GM18517 (cell line): Measurements from ENCODE around the gene SSTR4.

Experiments
- ATAC-seq: cut with Tn5 transposase; IDR thresholded peaks from one replicate; pipeline ENCODE4 v1.9.1; 2021; ENCODE audit warnings: mild to moderate bottlenecking, moderate library complexity; ENCODE audit not compliant: unreplicated experiment

SSTR4 gene

DNA sequence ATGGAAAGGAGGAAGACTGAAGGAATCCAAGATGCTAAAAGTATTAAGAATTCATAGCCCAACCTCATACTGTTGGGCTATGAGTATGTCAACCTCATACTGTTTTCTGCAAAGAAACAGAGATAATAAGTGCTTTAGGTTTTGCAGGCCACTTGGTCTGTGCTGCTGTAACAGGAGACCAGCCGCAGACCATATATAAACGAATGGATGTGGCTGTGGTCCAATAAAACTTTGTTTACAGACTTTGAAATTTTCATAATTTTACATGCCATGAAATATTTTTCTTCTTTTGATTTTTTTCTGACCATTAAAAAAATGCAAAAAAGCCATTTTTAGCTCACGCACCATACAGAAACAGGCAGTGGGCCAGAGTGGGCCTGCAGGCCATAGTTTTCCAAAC, 28.1 kb downstream of the SSTR4 start:
- no peak for ATAC-seq

DNA sequence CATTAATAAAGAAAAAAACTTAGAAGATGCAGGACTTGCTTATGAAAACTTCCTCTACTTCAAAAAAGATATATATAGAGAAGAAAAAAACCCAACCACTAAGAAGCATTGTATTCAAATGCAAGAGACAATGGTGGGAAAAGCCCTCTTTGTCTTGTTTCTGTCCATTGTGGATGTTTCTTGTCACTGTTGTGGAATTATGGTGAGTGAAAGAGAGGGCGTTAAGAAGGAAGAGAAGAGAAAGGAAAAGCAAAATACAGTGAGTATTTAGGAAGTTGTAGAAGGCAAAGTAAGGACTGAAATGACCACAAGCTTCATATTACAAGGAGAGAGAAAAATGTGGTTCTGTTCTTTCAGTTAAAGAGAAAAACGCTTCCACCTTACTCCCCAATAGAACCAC, 28.5 kb downstream of the SSTR4 start:
- no peak for ATAC-seq

DNA sequence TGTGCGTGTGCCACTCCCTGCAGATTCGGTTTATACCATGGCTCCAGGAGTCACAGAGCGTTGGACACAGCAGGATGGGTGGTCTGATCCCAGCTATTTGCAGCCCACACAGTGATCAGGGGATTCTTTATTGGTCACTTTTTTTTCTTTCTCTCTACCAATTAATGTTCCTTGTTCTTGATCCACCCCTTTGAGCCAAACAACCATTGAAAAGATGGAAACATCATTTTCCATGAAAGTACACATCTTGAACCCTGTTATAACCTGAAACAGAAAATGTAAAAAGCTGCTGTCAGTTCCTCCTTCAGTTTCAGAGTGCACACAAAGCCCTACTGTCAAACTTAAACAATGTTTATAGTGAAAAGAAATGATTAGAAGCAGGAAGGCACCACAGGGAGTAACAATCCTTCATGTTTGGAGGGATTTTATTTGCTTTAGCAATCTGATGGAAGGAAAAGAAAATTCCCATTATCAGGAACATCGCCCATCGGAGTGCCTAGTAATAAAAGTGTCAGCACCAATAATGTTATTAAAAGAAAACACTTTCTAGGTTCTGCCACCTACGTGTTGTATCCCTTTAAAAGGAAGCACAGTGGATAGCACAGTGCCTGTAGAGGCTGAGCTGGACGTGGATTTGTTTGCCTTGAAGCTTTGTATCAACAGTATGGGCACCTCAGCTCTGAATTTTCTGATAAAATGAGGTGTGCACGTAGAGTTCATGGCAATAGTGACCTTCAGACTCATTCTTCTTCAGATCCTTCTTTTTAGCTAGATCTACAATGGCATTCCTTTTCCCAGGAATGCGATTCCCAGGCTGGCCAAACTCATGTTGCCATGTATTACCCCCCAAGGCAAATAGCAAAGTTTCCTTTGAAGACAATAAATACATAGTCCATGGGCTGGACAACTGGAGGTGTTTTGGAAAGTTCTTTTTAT, 30.4 kb downstream of the SSTR4 start:
- ATAC-seq = no peak

DNA sequence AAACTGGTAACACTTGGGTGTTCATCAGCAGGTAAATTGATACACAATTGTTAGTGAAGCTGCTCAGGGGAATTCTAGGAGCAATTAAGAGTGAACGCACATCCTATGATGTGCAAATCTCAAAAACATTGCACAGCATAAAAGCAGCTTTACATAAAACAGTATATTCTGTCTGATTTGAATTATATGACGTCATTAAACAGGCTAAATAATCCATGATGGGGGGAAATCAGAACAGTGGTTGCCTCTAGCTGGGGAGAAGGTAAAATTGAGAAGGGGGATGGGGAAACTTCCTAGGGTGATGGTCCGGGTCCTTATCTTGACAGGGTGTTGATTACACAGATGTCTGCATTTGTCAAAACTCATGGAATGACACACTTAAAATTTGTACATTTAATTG, 31.7 kb downstream of the SSTR4 start:
- ATAC-seq = no peak

DNA sequence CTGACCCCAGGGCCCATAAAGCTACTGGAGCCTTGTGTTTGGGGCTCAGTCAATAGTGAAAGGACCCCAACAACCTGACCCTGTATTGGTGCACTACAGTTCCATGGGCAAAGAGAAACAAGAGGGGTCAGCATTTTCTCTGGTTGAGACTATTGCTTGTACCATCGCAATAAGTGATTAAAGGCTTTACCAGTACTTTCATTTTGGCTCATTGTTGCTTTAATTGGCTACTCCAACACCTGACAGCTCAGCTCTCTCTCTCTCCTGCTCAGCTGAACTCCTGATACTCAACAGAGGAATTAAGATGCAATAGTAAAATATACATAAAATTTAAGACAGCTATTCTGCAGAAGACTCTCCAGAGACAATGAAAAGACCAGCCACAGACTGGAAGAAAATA, 33.2 kb downstream of the SSTR4 start:
- ATAC-seq = no peak

DNA sequence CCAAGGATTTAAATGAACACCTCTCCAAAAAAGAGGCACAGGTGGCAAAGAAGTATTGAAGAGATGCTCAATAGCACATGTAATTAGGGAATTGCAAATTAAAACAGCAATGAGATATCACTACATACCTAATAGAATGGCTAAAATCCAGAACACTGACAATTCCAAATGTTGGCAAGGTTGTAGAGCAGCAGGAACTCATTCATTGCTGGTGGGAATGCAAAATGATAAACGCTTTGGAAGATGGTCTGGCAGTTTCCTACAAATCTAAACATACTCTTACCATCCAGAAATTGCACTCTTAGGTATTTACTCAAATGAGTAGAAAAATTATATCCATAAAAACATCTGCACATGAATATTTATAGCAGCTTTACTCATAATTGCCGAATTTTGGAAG, 34.0 kb downstream of the SSTR4 start:
- no peak for ATAC-seq

DNA sequence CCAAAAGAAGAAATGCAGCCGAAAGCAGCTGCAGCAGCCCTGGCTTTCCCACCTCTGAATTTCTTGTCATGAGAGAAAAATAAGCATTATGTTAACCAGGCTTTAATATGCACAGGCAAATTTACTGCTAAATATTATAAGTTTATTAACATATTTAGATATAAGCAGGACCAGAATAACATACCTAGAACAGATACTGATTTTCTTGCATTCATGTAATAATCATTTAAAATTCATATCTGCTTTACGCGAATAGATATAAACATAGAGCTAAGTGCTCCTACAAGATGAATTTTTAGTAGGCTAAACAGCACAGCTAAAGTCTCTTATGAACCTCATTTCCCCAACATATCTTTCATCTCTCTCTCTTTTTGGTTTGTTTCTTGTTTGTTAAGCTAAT, 36.3 kb downstream of the SSTR4 start:
- ATAC-seq = no peak

DNA sequence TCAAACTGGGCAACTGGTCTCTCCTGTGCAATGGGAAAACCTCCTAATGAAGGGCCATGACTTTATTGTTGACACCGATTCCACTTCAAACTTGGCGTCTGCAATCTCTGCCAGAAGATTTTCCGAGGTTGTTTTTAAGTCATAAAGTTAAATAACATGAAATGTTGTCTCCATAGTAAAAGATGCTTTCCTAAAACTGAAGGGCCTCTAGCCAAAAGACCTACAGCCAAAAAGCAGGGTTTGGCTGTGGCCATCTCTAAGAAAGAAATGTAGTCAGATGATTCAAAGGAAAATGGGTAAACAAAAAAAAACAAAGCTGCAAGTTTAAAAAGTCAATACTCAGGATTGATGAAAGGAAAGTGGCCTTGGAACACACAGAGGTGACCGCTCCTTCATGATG, 36.9 kb downstream of the SSTR4 start:
- ATAC-seq = no peak

DNA sequence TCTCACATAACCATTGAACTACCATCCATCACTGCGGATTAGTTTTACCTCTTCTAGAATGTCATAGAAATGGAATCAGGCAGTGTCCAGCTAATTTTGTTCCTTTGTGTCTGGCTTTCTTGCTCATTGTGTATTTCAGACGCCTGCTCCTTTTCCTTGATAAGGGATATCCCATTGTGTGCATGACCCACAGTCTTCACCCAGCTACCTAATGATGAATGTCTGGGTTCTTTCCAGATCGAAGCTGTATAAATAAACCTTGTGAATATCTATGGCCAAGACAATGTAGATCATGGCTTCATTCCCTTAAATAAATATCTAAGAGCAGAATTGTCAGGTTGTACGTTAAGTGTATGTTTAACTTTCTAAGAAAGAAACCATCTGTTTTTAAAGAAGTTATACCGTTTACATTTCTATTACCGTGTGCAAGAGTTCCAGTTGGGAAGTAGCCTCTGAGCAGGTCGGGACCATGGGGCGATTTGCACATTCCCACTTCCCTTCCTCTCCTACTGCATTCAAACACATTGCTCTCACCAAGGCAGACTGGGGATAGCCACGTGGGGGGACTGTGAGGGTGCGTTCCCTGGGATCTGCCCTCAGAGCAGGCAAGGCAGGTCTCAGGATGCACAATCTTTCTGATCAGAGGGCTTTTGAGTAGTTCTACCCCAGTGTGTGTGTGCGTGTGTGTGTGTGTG, 37.9 kb downstream of the SSTR4 start:
- no peak for ATAC-seq

DNA sequence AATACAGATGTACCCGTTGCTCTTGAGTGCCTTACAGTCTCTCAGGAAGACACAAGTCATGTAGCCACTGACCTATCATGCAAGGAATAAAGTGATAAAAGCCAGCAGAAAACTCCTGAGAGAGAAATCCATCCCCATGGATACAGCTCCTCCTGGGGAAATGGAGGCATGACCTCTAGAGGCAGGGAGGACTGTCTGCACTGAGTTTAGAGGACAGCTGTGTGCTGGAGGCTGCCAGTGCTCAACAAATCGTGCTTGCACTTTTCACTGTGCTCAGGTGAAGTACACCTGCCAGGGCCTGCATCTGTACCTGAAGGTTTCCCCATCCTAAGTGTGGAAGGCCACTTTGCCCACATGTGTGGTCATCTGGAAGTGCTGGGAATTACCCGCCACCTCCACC, 38.9 kb downstream of the SSTR4 start:
- ATAC-seq = no peak

DNA sequence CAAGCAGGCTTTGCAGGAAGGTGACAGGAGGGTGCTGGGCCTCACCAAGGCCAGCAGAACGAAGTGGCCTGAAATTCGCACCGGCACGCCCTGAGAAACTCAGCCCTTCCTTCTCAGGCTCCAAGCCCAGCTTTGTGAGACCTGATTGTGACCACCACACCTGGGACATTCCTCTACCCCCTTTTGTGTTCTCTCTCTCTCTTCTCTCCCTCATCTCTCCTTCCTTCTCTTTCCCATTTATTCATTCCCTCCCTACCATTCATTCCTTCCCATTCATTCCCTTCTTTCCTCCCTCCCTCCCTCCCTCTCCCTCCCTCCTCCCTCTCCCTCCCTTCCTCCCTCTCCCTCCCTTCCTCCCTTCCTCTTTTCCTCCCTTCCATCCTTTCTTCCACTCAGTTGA, 42.2 kb downstream of the SSTR4 start:
- no peak for ATAC-seq

DNA sequence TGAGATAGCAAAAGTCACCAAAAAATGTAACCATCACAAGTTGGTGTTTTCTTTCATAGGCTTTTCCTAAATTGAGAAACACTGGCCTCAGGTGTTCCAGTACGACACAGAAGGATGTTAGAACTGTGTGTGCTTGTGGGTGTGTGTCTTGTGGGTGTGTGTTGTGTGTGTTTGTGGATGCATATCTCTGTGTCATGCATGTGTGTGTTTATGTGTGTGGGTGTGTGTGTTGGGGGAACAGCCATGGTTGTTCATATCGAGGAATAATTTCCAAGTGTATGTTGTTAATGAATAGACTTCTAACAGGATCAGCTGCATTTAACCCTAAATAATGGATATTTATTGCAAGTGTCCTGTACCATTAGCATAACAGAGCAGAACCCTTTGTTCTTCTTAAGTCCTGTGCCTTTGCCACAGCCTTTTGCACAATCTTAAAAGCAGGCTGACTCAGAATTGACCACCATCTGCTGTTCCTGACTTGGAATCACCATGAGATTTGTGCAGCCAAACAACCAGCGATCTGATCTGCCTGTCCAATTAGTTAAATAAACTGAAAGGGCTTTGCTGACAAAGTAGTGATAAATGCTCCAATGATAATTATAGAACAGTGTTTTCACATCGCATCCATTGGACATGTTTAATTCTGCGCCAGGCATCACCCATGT, 43.4 kb downstream of the SSTR4 start:
- no peak for ATAC-seq

DNA sequence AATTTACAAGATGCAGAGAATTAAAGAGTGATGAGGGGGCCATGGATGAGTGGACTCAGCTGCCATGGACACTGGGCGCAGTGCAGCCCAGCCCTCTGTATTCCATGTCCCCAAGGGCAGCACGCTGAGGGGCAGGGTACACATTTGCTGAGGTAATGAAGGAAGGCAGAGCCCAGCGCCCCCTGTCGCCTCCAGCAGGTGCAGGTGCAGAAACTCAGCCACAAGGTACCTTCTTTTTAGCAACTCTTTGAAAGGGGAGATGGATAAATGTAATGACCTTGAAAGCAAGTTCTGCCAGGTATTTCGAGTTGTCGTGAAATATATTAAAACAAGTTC, 43.9 kb downstream of the SSTR4 start:
- no peak for ATAC-seq

DNA sequence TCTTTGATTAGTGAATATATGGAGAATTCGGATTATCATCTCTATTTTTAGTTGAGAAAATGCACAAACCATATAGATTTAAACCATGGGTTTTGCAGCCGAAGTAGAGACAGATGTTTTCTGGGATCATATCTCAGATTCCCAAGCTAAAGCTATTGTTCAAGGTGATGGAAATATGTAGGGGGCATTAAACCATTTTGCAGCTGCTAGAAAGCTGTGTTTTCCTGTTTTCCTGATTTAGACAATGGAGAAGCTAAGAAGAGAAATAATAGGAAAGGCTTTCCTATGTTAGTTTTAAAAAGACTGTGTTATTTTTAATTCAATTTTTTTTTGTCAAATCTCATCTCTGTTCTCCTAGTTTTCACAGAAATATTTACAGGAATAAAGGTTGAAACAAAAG, 44.8 kb downstream of the SSTR4 start:
- ATAC-seq = no peak

DNA sequence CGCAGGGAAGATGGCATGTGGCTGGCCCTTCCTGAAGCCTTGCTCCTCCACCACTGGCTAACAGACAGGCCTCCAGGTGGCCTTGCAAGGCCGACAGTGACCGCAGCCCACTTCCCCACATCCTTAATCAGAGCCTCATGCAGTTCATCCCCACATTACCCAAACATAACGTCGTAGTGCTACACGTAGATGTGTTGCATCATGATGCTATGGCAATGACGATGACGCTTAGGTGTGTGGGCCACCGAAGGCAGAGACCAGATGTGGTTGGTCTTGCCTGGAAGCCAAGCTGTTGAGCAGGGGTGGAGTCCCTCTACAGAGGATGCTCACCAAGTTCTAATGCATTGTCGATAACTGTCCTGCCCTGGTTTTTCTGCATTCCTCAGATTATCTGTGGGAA, 45.4 kb downstream of the SSTR4 start:
- ATAC-seq = no peak

DNA sequence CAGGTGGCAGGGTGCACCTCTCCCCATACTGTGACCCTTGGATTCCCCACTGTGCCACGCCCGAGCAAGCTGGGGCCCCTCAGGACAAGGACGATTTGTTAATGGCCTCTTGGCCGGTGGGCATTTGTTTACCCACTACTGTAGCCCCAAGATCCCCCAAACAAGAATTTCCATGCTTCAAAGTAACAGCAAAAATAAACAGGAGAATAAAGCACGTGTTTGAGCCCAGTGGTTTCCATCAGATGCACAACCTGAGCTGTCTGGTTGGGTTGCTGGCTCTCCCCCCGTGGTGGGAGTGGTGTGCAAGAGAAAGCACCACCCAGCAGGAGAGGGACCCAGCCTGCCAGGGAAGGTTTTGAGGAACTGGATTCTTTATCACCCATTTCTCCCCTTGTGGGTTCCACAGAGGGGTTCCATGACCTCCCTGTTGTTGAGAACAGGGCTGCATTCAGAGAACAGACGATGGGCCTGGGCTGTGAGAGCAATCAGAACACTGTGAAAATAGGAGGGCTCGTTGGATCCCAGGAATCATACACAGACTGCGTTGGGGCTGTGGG, 46.2 kb downstream of the SSTR4 start:
- no peak for ATAC-seq

DNA sequence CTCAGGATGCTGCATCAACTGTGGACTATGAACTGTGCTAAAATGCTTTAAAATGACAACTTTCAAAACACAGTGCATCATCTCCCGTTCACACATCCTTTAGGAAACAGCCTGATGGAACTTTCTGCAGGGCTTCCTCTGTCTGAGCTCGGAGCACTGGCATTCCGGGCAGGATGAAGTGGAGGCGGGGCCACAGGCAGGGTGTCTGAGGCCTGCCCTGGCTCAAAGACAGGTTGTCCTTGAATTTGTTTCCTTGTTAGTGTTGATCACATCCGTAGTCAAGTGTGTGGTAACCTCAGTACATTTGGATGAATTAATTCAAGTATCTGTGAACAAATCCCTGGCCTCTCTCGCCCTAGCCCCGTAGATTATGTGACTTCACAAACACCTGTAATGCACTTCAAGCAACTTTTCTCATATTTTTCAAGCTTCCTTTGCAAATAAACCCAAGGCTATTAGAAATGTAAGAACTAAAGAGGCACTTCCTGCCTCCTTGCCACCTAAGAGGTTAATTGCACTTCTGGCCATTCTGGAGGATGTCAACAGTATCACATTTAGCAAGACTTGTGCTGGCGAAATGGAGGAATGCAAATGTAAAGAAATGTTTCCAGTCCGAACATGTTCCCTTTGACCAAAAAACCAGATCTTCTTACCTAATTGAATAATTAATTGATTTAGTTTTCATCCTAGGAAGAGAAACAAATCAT, 47.9 kb downstream of the SSTR4 start:
- no peak for ATAC-seq

DNA sequence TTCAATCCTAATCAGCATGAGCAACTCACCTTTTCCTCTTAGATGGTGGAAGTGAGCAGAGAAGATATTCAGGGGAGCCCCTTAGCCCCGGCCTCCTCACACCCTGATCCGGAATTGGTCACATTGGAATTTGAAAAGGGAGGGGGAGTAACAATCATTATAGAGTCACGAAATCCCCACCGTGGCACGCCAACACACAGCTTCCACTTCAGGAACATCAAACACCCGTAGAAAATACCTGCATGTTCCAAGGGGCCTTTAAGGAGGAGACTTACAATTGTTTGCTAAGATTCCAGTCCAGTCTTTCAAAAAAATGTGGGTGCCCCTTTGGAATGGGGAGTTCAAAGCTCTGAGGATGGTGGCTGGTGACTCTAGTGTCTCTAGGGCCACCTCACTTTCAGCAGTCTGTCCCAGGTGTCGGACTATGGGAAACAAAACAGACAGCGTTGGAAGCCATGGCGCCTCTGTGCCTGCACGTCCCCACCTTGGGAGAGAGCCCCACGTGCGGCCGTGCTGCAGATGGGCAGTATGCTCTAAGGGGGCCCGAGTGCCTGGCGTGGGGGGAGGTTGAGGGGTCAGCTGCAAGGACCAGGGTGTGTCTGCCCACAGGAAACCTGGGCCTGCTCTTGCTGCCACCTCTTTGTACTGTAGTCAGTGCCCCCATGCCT, 48.6 kb downstream of the SSTR4 start:
- no peak for ATAC-seq

DNA sequence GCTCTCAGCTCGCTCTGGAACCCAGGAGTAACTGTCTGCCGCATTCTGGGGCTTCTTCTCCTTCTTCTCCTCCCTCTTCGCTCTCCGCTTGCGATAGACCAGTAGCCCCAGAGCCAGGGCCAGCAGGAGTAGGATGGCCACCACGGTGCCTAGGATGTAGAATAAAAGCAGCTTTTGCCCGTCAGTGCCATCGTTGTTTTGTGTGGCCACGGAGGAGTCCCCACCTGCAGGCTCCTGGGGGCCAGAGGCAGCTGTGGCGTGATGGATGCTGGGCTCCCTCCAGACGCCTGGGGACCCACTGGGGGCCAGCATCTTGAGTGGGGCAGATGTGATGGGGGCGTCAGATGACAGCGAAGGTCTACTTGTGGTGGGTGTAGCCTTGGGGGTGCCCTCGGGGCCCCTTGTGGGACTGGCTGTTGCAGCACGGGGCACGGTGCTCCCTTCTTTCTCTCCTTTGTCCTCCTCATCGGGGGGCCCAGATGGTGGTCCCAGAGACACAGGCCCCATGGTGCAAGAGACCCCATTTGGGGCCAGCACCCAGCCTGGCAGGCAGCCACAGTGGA, 49.3 kb downstream of the SSTR4 start:
- ATAC-seq = no peak

DNA sequence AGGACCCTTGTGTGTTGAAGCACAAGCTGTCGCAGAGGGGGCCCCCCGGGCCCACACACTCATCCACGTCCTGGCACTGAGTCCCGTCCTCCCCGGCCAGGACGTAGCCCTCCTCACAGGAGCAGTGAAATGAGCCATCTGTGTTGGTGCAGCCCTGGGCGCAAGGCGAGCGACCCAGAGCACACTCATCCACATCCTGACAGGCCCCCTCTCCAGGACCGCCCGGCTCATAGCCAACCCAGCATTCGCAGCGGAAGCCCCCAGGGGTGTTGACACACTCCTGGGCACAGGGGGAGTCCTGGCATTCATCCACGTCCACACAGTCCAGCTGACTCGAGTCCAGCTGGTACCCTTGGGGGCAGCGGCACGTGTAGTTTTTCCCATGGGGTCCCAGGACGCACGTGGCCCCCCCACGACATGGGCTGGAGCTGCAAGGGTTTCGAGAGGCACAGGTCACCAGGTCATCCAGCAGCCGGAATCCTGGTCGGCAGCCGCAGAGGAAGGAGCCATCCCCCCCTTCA, 49.8 kb downstream of the SSTR4 start:
- no peak for ATAC-seq
